ENCODE results near the gene AOAH.

- TF ChIP-seq, protein P1, sequence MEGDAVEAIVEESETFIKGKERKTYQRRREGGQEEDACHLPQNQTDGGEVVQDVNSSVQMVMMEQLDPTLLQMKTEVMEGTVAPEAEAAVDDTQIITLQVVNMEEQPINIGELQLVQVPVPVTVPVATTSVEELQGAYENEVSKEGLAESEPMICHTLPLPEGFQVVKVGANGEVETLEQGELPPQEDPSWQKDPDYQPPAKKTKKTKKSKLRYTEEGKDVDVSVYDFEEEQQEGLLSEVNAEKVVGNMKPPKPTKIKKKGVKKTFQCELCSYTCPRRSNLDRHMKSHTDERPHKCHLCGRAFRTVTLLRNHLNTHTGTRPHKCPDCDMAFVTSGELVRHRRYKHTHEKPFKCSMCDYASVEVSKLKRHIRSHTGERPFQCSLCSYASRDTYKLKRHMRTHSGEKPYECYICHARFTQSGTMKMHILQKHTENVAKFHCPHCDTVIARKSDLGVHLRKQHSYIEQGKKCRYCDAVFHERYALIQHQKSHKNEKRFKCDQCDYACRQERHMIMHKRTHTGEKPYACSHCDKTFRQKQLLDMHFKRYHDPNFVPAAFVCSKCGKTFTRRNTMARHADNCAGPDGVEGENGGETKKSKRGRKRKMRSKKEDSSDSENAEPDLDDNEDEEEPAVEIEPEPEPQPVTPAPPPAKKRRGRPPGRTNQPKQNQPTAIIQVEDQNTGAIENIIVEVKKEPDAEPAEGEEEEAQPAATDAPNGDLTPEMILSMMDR (IDR thresholded peaks at IDR 0.05) = no peak
- no peak for TF ChIP-seq POLR2A (IDR thresholded peaks at IDR 0.05)
These were observed 226.5 kb downstream of the AOAH start for GRCh38 chr7:36497775-36498174.
